ENCODE data around the gene SLFN12L.
A peak's percentile ranks its signal among the peaks of the same experiment; 100 is the strongest.
"Not testable (repeated sequence)": the region's sequence is repeated elsewhere in the genome, so short reads cannot be mapped to it uniquely, and the experiment has no call there.

The SLFN12L gene

GRCh38 chr17:35460354-35460851 lies 77.1 kb downstream of the SLFN12L start:
- Histone ChIP-seq H3K79me2 (ENCODE audit: low read length) (no peaks in the 10 kb centered on the region), H4K20me1 (ENCODE audit: insufficient read depth, low read length) (no peaks in the 10 kb centered on the region), H3K9ac (ENCODE audit: low read length) (no peak overlapping the region), H3K9me3 (ENCODE audit: insufficient read depth, low read length) (no peaks in the 10 kb centered on the region), H3K4me2 (ENCODE audit: low read length) (no peak overlapping the region), H3K27me3 (ENCODE audit: low read depth, low read length) (peaks cover 15% of the 10 kb centered on the region; the same call in 1 of the 2 replicates), H3K36me3 (replicated peaks; ENCODE audit: low read depth, low read length) (no peaks in the 10 kb centered on the region), H2AFZ (ENCODE audit: low read depth, low read length) (no peak overlapping the region), H3K4me3 (ENCODE audit: low read length) (no peak overlapping the region), H3K4me1 (ENCODE audit: low read length) (no peaks in the 10 kb centered on the region), H3K27ac (ENCODE audit: low read length) (no peak overlapping the region)
- TF ChIP-seq EZH2phosphoT487 (IDR thresholded peaks at IDR 0.05; ENCODE audit: low read depth): no peak
- TF ChIP-seq CTCF (IDR thresholded peaks at IDR 0.05; ENCODE audit: low read depth, low read length): no peak

GRCh38 chr17:35454035-35454434 lies 83.4 kb downstream of the SLFN12L start:
- H3K4me2 ChIP-seq (ENCODE audit: low read length); H2AFZ ChIP-seq (ENCODE audit: low read depth, low read length); H3K9ac ChIP-seq (ENCODE audit: low read length); H3K4me1 ChIP-seq (ENCODE audit: low read length); H3K27ac ChIP-seq (ENCODE audit: low read length); H4K20me1 ChIP-seq (ENCODE audit: insufficient read depth, low read length); H3K9me3 ChIP-seq (ENCODE audit: insufficient read depth, low read length); H3K27me3 ChIP-seq (ENCODE audit: low read depth, low read length); H3K36me3 ChIP-seq (replicated peaks; ENCODE audit: low read depth, low read length); H3K79me2 ChIP-seq (ENCODE audit: low read length); H3K4me3 ChIP-seq (ENCODE audit: low read length): not testable (repeated sequence)

GRCh38 chr17:35453171-35453570 lies 84.3 kb downstream of the SLFN12L start:
- Histone ChIP-seq H3K79me2 (ENCODE audit: low read length) (no peaks in the 10 kb centered on the region), H3K4me2 (ENCODE audit: low read length) (no peak overlapping the region), H3K27me3 (ENCODE audit: low read depth, low read length) (no peaks in the 10 kb centered on the region), H3K4me1 (ENCODE audit: low read length) (peaks cover 6% of the 10 kb centered on the region; the same call in 1 of the 2 replicates), H3K36me3 (replicated peaks; ENCODE audit: low read depth, low read length) (no peaks in the 10 kb centered on the region), H3K9ac (ENCODE audit: low read length) (no peak overlapping the region), H2AFZ (ENCODE audit: low read depth, low read length) (no peak overlapping the region), H3K27ac (ENCODE audit: low read length) (no peak overlapping the region), H4K20me1 (ENCODE audit: insufficient read depth, low read length) (no peaks in the 10 kb centered on the region), H3K4me3 (ENCODE audit: low read length) (no peak overlapping the region), H3K9me3 (ENCODE audit: insufficient read depth, low read length) (no peaks in the 10 kb centered on the region)
- TF ChIP-seq EZH2phosphoT487 (IDR thresholded peaks at IDR 0.05; ENCODE audit: low read depth): no peak
- TF ChIP-seq CTCF (IDR thresholded peaks at IDR 0.05; ENCODE audit: low read depth, low read length): no peak

GRCh38 chr17:35449371-35449931 lies 88.0 kb downstream of the SLFN12L start:
- Histone ChIP-seq H4K20me1 (ENCODE audit: insufficient read depth, low read length) (no peaks in the 10 kb centered on the region), H2AFZ (ENCODE audit: low read depth, low read length) (no peak overlapping the region), H3K4me3 (ENCODE audit: low read length) (peak overlapping the region; percentile 85), H3K4me2 (ENCODE audit: low read length) (peak overlapping the region; percentile 89), H3K27me3 (ENCODE audit: low read depth, low read length) (no peaks in the 10 kb centered on the region), H3K9ac (ENCODE audit: low read length) (peak overlapping the region; percentile 88), H3K79me2 (ENCODE audit: low read length) (no peaks in the 10 kb centered on the region; the same call in 1 of the 2 replicates), H3K4me1 (ENCODE audit: low read length) (peaks cover 13% of the 10 kb centered on the region), H3K9me3 (ENCODE audit: insufficient read depth, low read length) (no peaks in the 10 kb centered on the region), H3K36me3 (replicated peaks; ENCODE audit: low read depth, low read length) (no peaks in the 10 kb centered on the region), H3K27ac (ENCODE audit: low read length) (no peak overlapping the region)
- TF ChIP-seq EZH2phosphoT487 (IDR thresholded peaks at IDR 0.05; ENCODE audit: low read depth) (no peak), CTCF (IDR thresholded peaks at IDR 0.05; ENCODE audit: low read depth, low read length) (no peak)
